Liver (tissue), 10 donors: Measurements from ENCODE around the gene ARL4A. TPM values are rescaled to one million over a fixed set of nuclear protein-coding genes. Genes with fewer than 3 reads are reported as not detected.

ENCODE experiments used
- DNase-seq: peaks from one replicate; pipeline ENCODE4 v3.0.0-alpha.2; 2017; ENCODE audit warnings: low spot score
- H3K27ac ChIP-seq, 2 donors: one replicate each; pipeline ENCODE4 v1.7.0; 2013; ENCODE audit warnings: inconsistent platforms in 2 of 2, low read length in 2 of 2, control low read depth in 1 of 2, low read depth in 1 of 2, mild to moderate bottlenecking in 1 of 2
- H3K27me3 ChIP-seq, 4 donors: one replicate each; pipeline versions ENCODE4 v1.6.1 to v1.7.0; 2013; ENCODE audit warnings: low read length in 3 of 4, inconsistent platforms in 1 of 4, mild to moderate bottlenecking in 1 of 4, moderate library complexity in 1 of 4; ENCODE audit not compliant: control insufficient read depth in 4 of 4, insufficient read depth in 4 of 4
- H3K36me3 ChIP-seq, 4 donors: one replicate each; pipeline versions ENCODE4 v1.6.1 to v1.7.0; 2013; ENCODE audit warnings: low read length in 3 of 4, mild to moderate bottlenecking in 3 of 4, low read depth in 1 of 4, moderate library complexity in 1 of 4; ENCODE audit not compliant: control insufficient read depth in 4 of 4, insufficient read depth in 3 of 4
- H3K4me1 ChIP-seq, 4 donors: one replicate each; pipeline versions ENCODE4 v1.6.1 to v1.7.0; 2013; ENCODE audit warnings: low read length in 3 of 4, mild to moderate bottlenecking in 3 of 4, moderate library complexity in 1 of 4; ENCODE audit not compliant: control insufficient read depth in 4 of 4, insufficient read depth in 4 of 4
- H3K4me3 ChIP-seq, 3 donors: one replicate each; pipeline versions ENCODE4 v1.6.1 to v1.7.0; 2013; ENCODE audit warnings: low read length in 3 of 3, control low read depth in 1 of 3, low read depth in 1 of 3, mild to moderate bottlenecking in 1 of 3
- H3K9ac ChIP-seq, 2 donors: one replicate each; pipeline ENCODE4 v1.7.0; 2013; ENCODE audit warnings: low read length in 2 of 2, mild to moderate bottlenecking in 2 of 2, moderate library complexity in 2 of 2, control low read depth in 1 of 2, low read depth in 1 of 2
- H3K9me3 ChIP-seq, 4 donors: one replicate each; pipeline versions ENCODE4 v1.6.1 to v1.7.0; 2013; ENCODE audit warnings: low read length in 3 of 4; ENCODE audit not compliant: control insufficient read depth in 4 of 4
- EGR1 ChIP-seq, 2 donors: IDR thresholded peaks; 2 replicates each; pipeline ENCODE4 v1.6.1; 2016 to 2018; ENCODE audit warnings: antibody characterized with exemption in 2 of 2, low read depth in 2 of 2
- FOXA1 ChIP-seq: IDR thresholded peaks from 2 replicates; pipeline ENCODE4 v1.6.1; 2016; ENCODE audit warnings: antibody characterized with exemption
- FOXA2 ChIP-seq: IDR thresholded peaks from 2 replicates; pipeline ENCODE4 v1.6.1; 2016; ENCODE audit warnings: antibody characterized with exemption
- HNF4A ChIP-seq, 2 donors: conservative IDR thresholded peaks; 2 replicates each; pipeline ENCODE4 v1.6.1; 2016; ENCODE audit warnings: antibody characterized with exemption in 2 of 2, mild to moderate bottlenecking in 2 of 2
- HNF4G ChIP-seq: IDR thresholded peaks from 2 replicates; pipeline ENCODE4 v1.6.1; 2016; ENCODE audit warnings: antibody characterized with exemption
- JUND ChIP-seq, 2 donors: IDR thresholded peaks; 2 replicates each; pipeline ENCODE4 v1.6.1; 2016; ENCODE audit warnings: antibody characterized with exemption in 2 of 2
- NR2F2 ChIP-seq: IDR thresholded peaks from 2 replicates; pipeline ENCODE4 v1.6.1; 2016; ENCODE audit warnings: antibody characterized with exemption
- RAD21 ChIP-seq, 2 donors: IDR thresholded peaks; 2 replicates each; pipeline ENCODE4 v1.6.1; 2016; ENCODE audit warnings: antibody characterized with exemption in 2 of 2, mild to moderate bottlenecking in 2 of 2
- RXRA ChIP-seq, 2 donors: IDR thresholded peaks; 2 replicates each; pipeline ENCODE4 v1.6.1; 2017 to 2018; ENCODE audit warnings: antibody characterized with exemption in 2 of 2, mild to moderate bottlenecking in 1 of 2
- SP1 ChIP-seq: IDR thresholded peaks from 2 replicates; pipeline ENCODE4 v1.6.1; 2018; ENCODE audit warnings: antibody characterized with exemption, mild to moderate bottlenecking
- TAF1 ChIP-seq: conservative IDR thresholded peaks from 2 replicates; pipeline ENCODE4 v1.6.1; 2016; ENCODE audit warnings: antibody characterized with exemption, mild to moderate bottlenecking
- YY1 ChIP-seq: IDR thresholded peaks from 2 replicates; pipeline ENCODE4 v1.6.1; 2016; ENCODE audit warnings: antibody characterized with exemption, mild to moderate bottlenecking
- WGBS: extraction: QIAGEN DNeasy Blood & Tissue Kit; methylation state at CpG from one replicate; pipeline ENCODE4 v1.1.7; 2013; 5-methylcytosine and 5-hydroxymethylcytosine counted together
- polyA plus RNA-seq, 2 donors: library from polyadenylated mRNA; stranded (reverse) in 1 of 2; unstranded in 1 of 2; fragments of 200-250 nt in 1 of 2; fragments of >200 nt in 1 of 2; fragmentation: Nextera tagmentation in 1 of 2; extraction: Ambion mirVana in 1 of 2; gene quantifications; one replicate each; pipeline versions ENCODE4 v1.2.1 to v1.2.3, GENCODE V29; 2013 to 2015
- small RNA-seq: library from RNA; depleted of rRNA; stranded (forward); fragments of <200 nt; gene quantifications from one replicate; pipeline ENCODE3, GENCODE V24; 2014
- total RNA-seq, 2 donors: library from RNA; depleted of rRNA; stranded (reverse); fragments of >200 nt; gene quantifications; one replicate each; pipeline ENCODE4 v1.2.3, GENCODE V29; 2014
- TF ChIP-seq, protein P1 (sequence below): IDR thresholded peaks from 2 replicates; pipeline ENCODE4 v1.6.1; 2016; ENCODE audit warnings: antibody characterized with exemption
- TF ChIP-seq, protein P2 (sequence below): IDR thresholded peaks from 2 replicates; pipeline ENCODE4 v1.6.1; 2016; ENCODE audit warnings: antibody characterized with exemption, mild to moderate bottlenecking
- TF ChIP-seq, protein P3 (sequence below): IDR thresholded peaks from 2 replicates; pipeline ENCODE4 v1.6.1; 2016; ENCODE audit warnings: antibody characterized with exemption
- TF ChIP-seq, protein P4 (sequence below): fragments of 150-350 bp; IDR thresholded peaks from 2 replicates; pipeline ENCODE4 v1.5.1; 2017; ENCODE audit warnings: improper control_type of control experiment, low read depth, low read length; ENCODE audit not compliant: missing input control
- donor health status: healthy.
- donor health status: healthy.
- donor health status: healthy.
- donor health status: healthy.
- donor health status: healthy.

Gene ARL4A
- total and polyA plus RNA-seq, 4 donors, result 7.5 to 77.3 (median 16.0) TPM

DNA sequence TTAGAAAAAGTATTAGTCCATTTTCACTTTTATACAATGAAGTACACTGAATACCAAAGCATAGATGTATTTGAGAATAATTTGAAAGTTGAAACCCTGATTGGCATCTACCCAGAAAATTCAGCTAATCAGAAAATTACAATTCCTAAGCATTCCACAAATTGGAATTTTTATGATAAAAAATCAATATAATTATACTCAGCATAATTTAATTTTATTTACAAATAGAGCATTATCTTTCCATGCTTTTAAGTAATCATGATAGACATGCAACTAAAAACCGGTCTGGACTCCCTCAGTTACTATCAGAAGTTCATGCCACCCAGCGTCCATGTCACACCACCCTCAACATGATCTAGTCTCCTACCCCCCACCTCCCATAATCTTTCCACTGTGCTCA is 50.4 kb downstream of the ARL4A start:
- Histone ChIP-seq H3K9me3 (no peaks in the 10 kb centered on the region), H3K9ac (no peak overlapping the region), H3K27me3 (no peaks in the 10 kb centered on the region), H3K4me3 (no peak overlapping the region), H3K36me3 (no peaks in the 10 kb centered on the region), H3K4me1 (no peaks in the 10 kb centered on the region), H3K27ac (no peak overlapping the region)
- WGBS, result 93% methylated on average over 2 of the region's 2 CpGs
- no peak for TF ChIP-seq EGR1 (IDR thresholded peaks at IDR 0.05; ENCODE audit: low read depth in 2 of 2)
- no peak for TF ChIP-seq NR2F2
- no peak for TF ChIP-seq HNF4G
- TF ChIP-seq TAF1, result no peak
- no peak for TF ChIP-seq JUND (IDR thresholded peaks at IDR 0.05)
- TF ChIP-seq YY1, result no peak
- TF ChIP-seq, protein P1, sequence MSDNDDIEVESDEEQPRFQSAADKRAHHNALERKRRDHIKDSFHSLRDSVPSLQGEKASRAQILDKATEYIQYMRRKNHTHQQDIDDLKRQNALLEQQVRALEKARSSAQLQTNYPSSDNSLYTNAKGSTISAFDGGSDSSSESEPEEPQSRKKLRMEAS, result no peak
- no peak for TF ChIP-seq RAD21 (IDR thresholded peaks at IDR 0.05)
- TF ChIP-seq, protein P2, sequence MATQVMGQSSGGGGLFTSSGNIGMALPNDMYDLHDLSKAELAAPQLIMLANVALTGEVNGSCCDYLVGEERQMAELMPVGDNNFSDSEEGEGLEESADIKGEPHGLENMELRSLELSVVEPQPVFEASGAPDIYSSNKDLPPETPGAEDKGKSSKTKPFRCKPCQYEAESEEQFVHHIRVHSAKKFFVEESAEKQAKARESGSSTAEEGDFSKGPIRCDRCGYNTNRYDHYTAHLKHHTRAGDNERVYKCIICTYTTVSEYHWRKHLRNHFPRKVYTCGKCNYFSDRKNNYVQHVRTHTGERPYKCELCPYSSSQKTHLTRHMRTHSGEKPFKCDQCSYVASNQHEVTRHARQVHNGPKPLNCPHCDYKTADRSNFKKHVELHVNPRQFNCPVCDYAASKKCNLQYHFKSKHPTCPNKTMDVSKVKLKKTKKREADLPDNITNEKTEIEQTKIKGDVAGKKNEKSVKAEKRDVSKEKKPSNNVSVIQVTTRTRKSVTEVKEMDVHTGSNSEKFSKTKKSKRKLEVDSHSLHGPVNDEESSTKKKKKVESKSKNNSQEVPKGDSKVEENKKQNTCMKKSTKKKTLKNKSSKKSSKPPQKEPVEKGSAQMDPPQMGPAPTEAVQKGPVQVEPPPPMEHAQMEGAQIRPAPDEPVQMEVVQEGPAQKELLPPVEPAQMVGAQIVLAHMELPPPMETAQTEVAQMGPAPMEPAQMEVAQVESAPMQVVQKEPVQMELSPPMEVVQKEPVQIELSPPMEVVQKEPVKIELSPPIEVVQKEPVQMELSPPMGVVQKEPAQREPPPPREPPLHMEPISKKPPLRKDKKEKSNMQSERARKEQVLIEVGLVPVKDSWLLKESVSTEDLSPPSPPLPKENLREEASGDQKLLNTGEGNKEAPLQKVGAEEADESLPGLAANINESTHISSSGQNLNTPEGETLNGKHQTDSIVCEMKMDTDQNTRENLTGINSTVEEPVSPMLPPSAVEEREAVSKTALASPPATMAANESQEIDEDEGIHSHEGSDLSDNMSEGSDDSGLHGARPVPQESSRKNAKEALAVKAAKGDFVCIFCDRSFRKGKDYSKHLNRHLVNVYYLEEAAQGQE, result no peak
- TF ChIP-seq, protein P3, sequence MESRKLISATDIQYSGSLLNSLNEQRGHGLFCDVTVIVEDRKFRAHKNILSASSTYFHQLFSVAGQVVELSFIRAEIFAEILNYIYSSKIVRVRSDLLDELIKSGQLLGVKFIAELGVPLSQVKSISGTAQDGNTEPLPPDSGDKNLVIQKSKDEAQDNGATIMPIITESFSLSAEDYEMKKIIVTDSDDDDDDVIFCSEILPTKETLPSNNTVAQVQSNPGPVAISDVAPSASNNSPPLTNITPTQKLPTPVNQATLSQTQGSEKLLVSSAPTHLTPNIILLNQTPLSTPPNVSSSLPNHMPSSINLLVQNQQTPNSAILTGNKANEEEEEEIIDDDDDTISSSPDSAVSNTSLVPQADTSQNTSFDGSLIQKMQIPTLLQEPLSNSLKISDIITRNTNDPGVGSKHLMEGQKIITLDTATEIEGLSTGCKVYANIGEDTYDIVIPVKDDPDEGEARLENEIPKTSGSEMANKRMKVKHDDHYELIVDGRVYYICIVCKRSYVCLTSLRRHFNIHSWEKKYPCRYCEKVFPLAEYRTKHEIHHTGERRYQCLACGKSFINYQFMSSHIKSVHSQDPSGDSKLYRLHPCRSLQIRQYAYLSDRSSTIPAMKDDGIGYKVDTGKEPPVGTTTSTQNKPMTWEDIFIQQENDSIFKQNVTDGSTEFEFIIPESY, result no peak
- TF ChIP-seq HNF4A (conservative IDR thresholded peaks at IDR 0.05), result no peak
- no peak for TF ChIP-seq FOXA1
- TF ChIP-seq RXRA (IDR thresholded peaks at IDR 0.05), result no peak
- TF ChIP-seq FOXA2, result no peak
- TF ChIP-seq, protein P4, sequence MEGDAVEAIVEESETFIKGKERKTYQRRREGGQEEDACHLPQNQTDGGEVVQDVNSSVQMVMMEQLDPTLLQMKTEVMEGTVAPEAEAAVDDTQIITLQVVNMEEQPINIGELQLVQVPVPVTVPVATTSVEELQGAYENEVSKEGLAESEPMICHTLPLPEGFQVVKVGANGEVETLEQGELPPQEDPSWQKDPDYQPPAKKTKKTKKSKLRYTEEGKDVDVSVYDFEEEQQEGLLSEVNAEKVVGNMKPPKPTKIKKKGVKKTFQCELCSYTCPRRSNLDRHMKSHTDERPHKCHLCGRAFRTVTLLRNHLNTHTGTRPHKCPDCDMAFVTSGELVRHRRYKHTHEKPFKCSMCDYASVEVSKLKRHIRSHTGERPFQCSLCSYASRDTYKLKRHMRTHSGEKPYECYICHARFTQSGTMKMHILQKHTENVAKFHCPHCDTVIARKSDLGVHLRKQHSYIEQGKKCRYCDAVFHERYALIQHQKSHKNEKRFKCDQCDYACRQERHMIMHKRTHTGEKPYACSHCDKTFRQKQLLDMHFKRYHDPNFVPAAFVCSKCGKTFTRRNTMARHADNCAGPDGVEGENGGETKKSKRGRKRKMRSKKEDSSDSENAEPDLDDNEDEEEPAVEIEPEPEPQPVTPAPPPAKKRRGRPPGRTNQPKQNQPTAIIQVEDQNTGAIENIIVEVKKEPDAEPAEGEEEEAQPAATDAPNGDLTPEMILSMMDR, result no peak
- TF ChIP-seq SP1, result no peak
- no peak for DNase-seq

DNA sequence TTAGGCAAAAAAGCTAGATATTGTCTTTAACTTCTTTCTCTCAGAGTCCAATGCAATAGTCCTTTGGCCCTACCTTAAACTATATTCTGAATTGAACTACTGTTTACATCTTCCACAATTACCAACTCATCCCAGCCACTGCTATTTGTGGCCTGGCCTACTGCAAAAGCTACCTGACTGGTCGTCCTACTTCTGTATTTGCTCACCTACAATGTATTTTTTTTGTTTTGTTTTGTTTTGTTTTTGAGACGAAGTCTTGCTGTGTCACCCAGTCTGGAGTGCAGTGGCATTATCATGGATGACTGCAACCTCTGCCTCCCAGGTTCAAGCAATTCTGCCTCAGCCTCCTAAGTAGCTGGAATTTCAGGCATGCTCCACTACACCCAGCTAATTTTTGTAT is 51.2 kb downstream of the ARL4A start:
- no peaks in the 10 kb centered on the region for H3K4me1 ChIP-seq
- no peaks in the 10 kb centered on the region for H3K36me3 ChIP-seq
- WGBS, result 83% methylated on average over 2 of the region's 2 CpGs
- H3K27me3 ChIP-seq, result no peaks in the 10 kb centered on the region
- no peak overlapping the region for H3K4me3 ChIP-seq
- no peak for DNase-seq
- no peak overlapping the region for H3K9ac ChIP-seq
- no peak overlapping the region for H3K27ac ChIP-seq
- no peak for TF ChIP-seq RAD21 (IDR thresholded peaks at IDR 0.05)
- no peak for TF ChIP-seq JUND (IDR thresholded peaks at IDR 0.05)
- H3K9me3 ChIP-seq, result no peaks in the 10 kb centered on the region

Small RNAs within 50 kb of the gene (small RNA-seq; reads per million reads assigned to genes)
- gene RF00264, result not detected

Other genes with a start within 250 kb of the ARL4A start
- gene SCIN, start 116.9 kb upstream of the ARL4A start, total RNA-seq, result under 1 TPM in 1 of 2 donors, not detected in 1; 0.23 TPM
- gene SCIN, start 116.9 kb upstream of the ARL4A start, polyA plus RNA-seq, result under 1 TPM in 1 of 2 donors, not detected in 1; 0.05 TPM